Superior temporal gyrus (tissue), 1 donor: ENCODE measurements around the gene ACVRL1.

Source experiments
- DNase-seq: peaks from one replicate; pipeline ENCODE4 v3.0.0-alpha.2; 2016; ENCODE audit errors: extremely low spot score

The ACVRL1 gene

GRCh38 chr12:51915951-51916350, 8.6 kb downstream of the ACVRL1 start:
- no peak for DNase-seq

- DNase-seq = no peak
These were observed 9.8 kb downstream of the ACVRL1 start for GRCh38 chr12:51917041-51917590.

- no peak for DNase-seq
These were observed 10.6 kb downstream of the ACVRL1 start for GRCh38 chr12:51917746-51918453.

- DNase-seq = no peak
These were observed 12.7 kb downstream of the ACVRL1 start for GRCh38 chr12:51920046-51920445.

- DNase-seq = no peak
These were observed 13.9 kb downstream of the ACVRL1 start for GRCh38 chr12:51921017-51921725.

GRCh38 chr12:51922146-51922545, 14.8 kb downstream of the ACVRL1 start:
- DNase-seq = no peak

GRCh38 chr12:51922762-51923505, 15.6 kb downstream of the ACVRL1 start:
- DNase-seq = peak; percentile 30

- DNase-seq = no peak
These were observed 16.4 kb downstream of the ACVRL1 start for GRCh38 chr12:51923506-51924365.

GRCh38 chr12:51924551-51925319, 17.4 kb downstream of the ACVRL1 start:
- DNase-seq = no peak

- DNase-seq = no peak
These were observed 18.2 kb downstream of the ACVRL1 start for GRCh38 chr12:51925346-51926063.

- DNase-seq = no peak
These were observed 18.8 kb downstream of the ACVRL1 start for GRCh38 chr12:51926064-51926632.

GRCh38 chr12:51926718-51927117, 19.4 kb downstream of the ACVRL1 start:
- no peak for DNase-seq

GRCh38 chr12:51932218-51933076, 25.1 kb downstream of the ACVRL1 start:
- no peak for DNase-seq

GRCh38 chr12:51934080-51934479, 26.8 kb downstream of the ACVRL1 start:
- DNase-seq = no peak

- no peak for DNase-seq
These were observed 30.6 kb downstream of the ACVRL1 start for GRCh38 chr12:51937926-51938325.

- DNase-seq = no peak
These were observed 31.4 kb downstream of the ACVRL1 start for GRCh38 chr12:51938726-51939125.

GRCh38 chr12:51941011-51941581, 33.8 kb downstream of the ACVRL1 start:
- DNase-seq = no peak

GRCh38 chr12:51941604-51942003, 34.3 kb downstream of the ACVRL1 start:
- DNase-seq = no peak
